ENCODE measurements around the gene PLA2G6. TPM values are rescaled to one million over a fixed set of nuclear protein-coding genes. Genes with fewer than 3 reads are reported as not detected.

PLA2G6 gene
- total RNA-seq, 2 donors from 2014 or later, result 60.6 to 60.7 TPM

- no peaks in the 10 kb centered on the region for H3K36me3 ChIP-seq (ENCODE audit: control insufficient read depth, insufficient read depth, low read length)
- no peak within 1 kb of the TSS for H3K27ac ChIP-seq (ENCODE audit: low read depth, low read length)
- DNase-seq, result peak; percentile 75
- no peak for TF ChIP-seq CTCF (conservative IDR thresholded peaks at IDR 0.05)
- no peak within 1 kb of the TSS for H3K4me3 Mint-ChIP-seq
- H3K27me3 ChIP-seq (ENCODE audit: control insufficient read depth, insufficient read depth, low read length, poor library complexity, severe bottlenecking), result peaks cover 27% of the 10 kb centered on the region
- H3K27me3 Mint-ChIP-seq (ENCODE audit: insufficient read depth), result peaks cover 46% of the 10 kb centered on the region
- WGBS, 2 experiments (ENCODE audit: insufficient coverage in 1 of 2, insufficient read length in 1 of 2), result 51 to 71% methylated on average over 2 to 16 of the region's 16 CpGs
- no peaks in the 10 kb centered on the region for H3K9me3 Mint-ChIP-seq
- H3K36me3 Mint-ChIP-seq (ENCODE audit: low read depth), result no peaks in the 10 kb centered on the region
- H3K27ac Mint-ChIP-seq, result no peak within 1 kb of the TSS
- no peak within 1 kb of the TSS for H3K4me3 ChIP-seq (ENCODE audit: low read length)
- no peak within 1 kb of the TSS for H3K9ac ChIP-seq (ENCODE audit: extremely low read depth, low read length, poor library complexity, severe bottlenecking)
- peaks cover 7% of the 10 kb centered on the region for H3K4me1 ChIP-seq (ENCODE audit: control insufficient read depth, insufficient read depth, low read length)
- peaks cover 4% of the 10 kb centered on the region for H3K4me1 Mint-ChIP-seq
- no peaks in the 10 kb centered on the region for H3K9me3 ChIP-seq (ENCODE audit: control insufficient read depth, low read length)
These were observed 97.5 kb downstream of the PLA2G6 start, which contains the start of gene SLC16A8 for GRCh38 chr22:38083931-38084631. Gene SLC16A8, minus strand, starts transcription at chr22:38084184. Its CDS starts 1,311 bp downstream, at chr22:38082873.

GRCh38 chr22:38082986-38083710 lies 98.5 kb downstream of the PLA2G6 start:
- H3K4me1 ChIP-seq (ENCODE audit: control insufficient read depth, insufficient read depth, low read length), result peaks cover 7% of the 10 kb centered on the region
- no peak overlapping the region for H3K9ac ChIP-seq (ENCODE audit: extremely low read depth, low read length, poor library complexity, severe bottlenecking)
- peaks cover 4% of the 10 kb centered on the region for H3K4me1 Mint-ChIP-seq
- no peak for TF ChIP-seq CTCF (conservative IDR thresholded peaks at IDR 0.05)
- no peaks in the 10 kb centered on the region for H3K36me3 Mint-ChIP-seq (ENCODE audit: low read depth)
- H3K27ac Mint-ChIP-seq, result no peak overlapping the region
- no peaks in the 10 kb centered on the region for H3K36me3 ChIP-seq (ENCODE audit: control insufficient read depth, insufficient read depth, low read length)
- peaks cover 45% of the 10 kb centered on the region for H3K27me3 Mint-ChIP-seq (ENCODE audit: insufficient read depth)
- no peak overlapping the region for H3K27ac ChIP-seq (ENCODE audit: low read depth, low read length)
- DNase-seq, result peak; percentile 47
- no peak overlapping the region for H3K4me3 Mint-ChIP-seq
- H3K27me3 ChIP-seq (ENCODE audit: control insufficient read depth, insufficient read depth, low read length, poor library complexity, severe bottlenecking), result peaks cover 27% of the 10 kb centered on the region
- no peaks in the 10 kb centered on the region for H3K9me3 ChIP-seq (ENCODE audit: control insufficient read depth, low read length)
- H3K9me3 Mint-ChIP-seq, result no peaks in the 10 kb centered on the region
- no peak overlapping the region for H3K4me3 ChIP-seq (ENCODE audit: low read length)
- 93 to 95% methylated on average over 17 to 24 of the region's 24 CpGs for WGBS, 2 experiments (ENCODE audit: insufficient coverage in 1 of 2, insufficient read length in 1 of 2)

DNA sequence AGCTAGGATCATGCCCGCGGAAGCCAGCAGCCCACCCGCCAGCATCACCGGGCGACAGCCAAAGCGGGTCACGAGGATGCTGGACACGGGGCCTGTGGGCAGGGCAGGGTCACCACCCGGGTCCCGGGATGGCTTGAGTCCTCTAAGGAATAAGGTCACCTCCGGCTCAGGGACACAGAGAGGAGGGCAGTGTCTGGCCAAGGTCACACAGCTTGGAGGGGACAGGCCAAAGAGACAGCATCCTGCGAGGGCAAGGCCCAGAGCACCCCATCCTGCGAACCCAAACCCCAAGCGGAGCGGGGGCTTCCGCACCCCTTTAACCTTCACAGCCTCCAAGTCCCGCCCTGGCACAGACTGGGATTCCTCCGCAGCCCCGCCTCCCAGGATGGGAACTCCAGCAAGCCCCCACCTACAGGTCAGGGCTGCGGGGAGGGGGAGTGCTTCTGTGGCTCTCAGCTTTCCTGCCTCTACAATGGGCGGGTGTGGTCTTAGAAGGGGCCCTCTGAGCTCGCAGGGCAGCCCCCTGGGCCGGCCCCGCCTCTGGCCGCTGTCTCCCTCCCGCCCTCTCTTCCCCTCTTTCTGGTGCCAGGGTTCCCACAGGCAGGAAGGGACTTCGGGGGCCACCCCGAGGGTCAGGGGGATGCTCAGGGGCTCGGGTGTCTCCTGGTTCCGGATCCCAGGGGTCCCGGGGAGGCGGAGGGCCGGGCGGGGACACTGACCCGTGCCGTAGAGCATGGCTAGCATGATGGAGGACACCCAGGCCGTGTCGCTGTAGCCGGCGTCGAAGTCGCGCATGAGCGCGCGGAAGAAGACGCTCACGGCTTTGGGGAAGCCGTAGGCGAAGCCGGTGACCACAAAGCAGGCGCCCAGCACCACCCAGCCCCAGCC lies 99.4 kb downstream of the PLA2G6 start:
- H3K4me3 ChIP-seq (ENCODE audit: low read length), result no peak overlapping the region

More for the DNA sequence above, 99.4 kb downstream of the PLA2G6 start:
- Mint-ChIP-seq H3K9me3 (no peaks in the 10 kb centered on the region), H3K27me3 (ENCODE audit: insufficient read depth) (peaks cover 39% of the 10 kb centered on the region), H3K27ac (no peak overlapping the region), H3K4me3 (no peak overlapping the region), H3K36me3 (ENCODE audit: low read depth) (no peaks in the 10 kb centered on the region), H3K4me1 (peaks cover 4% of the 10 kb centered on the region)
- 70 to 88% methylated on average over 30 to 52 of the region's 52 CpGs for WGBS, 2 experiments (ENCODE audit: insufficient coverage in 1 of 2, insufficient read length in 1 of 2)
- Histone ChIP-seq H3K9ac (ENCODE audit: extremely low read depth, low read length, poor library complexity, severe bottlenecking) (no peak overlapping the region), H3K27me3 (ENCODE audit: control insufficient read depth, insufficient read depth, low read length, poor library complexity, severe bottlenecking) (peaks cover 27% of the 10 kb centered on the region), H3K36me3 (ENCODE audit: control insufficient read depth, insufficient read depth, low read length) (no peaks in the 10 kb centered on the region), H3K9me3 (ENCODE audit: control insufficient read depth, low read length) (no peaks in the 10 kb centered on the region), H3K4me1 (ENCODE audit: control insufficient read depth, insufficient read depth, low read length) (peaks cover 7% of the 10 kb centered on the region), H3K27ac (ENCODE audit: low read depth, low read length) (no peak overlapping the region)
- peak; percentile 67 for DNase-seq
- no peak for TF ChIP-seq CTCF (conservative IDR thresholded peaks at IDR 0.05)
